IMR-90 (cell line): ENCODE measurements around the gene PTPRU. TPM values are rescaled to one million over a fixed set of nuclear protein-coding genes. Genes with fewer than 3 reads are reported as not detected.

Experiments
- ATAC-seq: fragments of 200-7000 bp; cut with Tn5 transposase; 2 replicates; pipeline ENCODE4 v1.9.1; 2020; ENCODE audit warnings: low read depth, mild to moderate bottlenecking, moderate library complexity
- BruUV-seq: library from RNA; stranded (reverse); fragments of 400-500 nt; replicated peaks from 2 replicates; lab custom pipeline; 2021; lab: Mats Ljungman, UMichigan
- CTCF ChIA-PET: fragments of 300-600 bp; formaldehyde crosslinking; extraction: SDS; loops from one replicate; lab custom pipeline; 2021; ENCODE audit warnings: antibody characterized with exemption; lab: Yijun Ruan, JAX
- POLR2A ChIA-PET: fragments of 300-600 bp; sonication (Branson Sonifier 250); formaldehyde crosslinking; loops from one replicate; lab custom pipeline; 2022; ENCODE audit warnings: antibody characterized with exemption; ENCODE audit not compliant: unreplicated experiment; lab: Charles Lee
- DNase-seq: peaks from one replicate; pipeline ENCODE4 v3.0.0; 2013
- H2AFZ ChIP-seq: replicated peaks from 2 replicates; pipeline ENCODE3; 2013; ENCODE audit warnings: low read length, mild to moderate bottlenecking; ENCODE audit not compliant: poor library complexity
- H2AK5ac ChIP-seq: 2 replicates; pipeline ENCODE4 v1.6.1; 2013; ENCODE audit warnings: low read depth, low read length, inconsistent platforms
- H2AK9ac ChIP-seq: replicated peaks from 2 replicates; pipeline ENCODE3; 2013; ENCODE audit warnings: mild to moderate bottlenecking, low read depth, low read length, moderate library complexity; ENCODE audit not compliant: poor library complexity
- H2BK120ac ChIP-seq: 2 replicates; pipeline ENCODE4 v1.6.1; 2013; ENCODE audit warnings: low read depth, low read length, inconsistent platforms
- H2BK15ac ChIP-seq: 3 replicates; pipeline ENCODE4 v1.6.1; 2013; ENCODE audit warnings: low read depth, low read length, inconsistent platforms
- H2BK20ac ChIP-seq: 2 replicates; pipeline ENCODE4 v1.6.1; 2013; ENCODE audit warnings: low read depth, mild to moderate bottlenecking, inconsistent platforms, low read length, moderate library complexity
- H2BK5ac ChIP-seq: 2 replicates; pipeline ENCODE4 v1.6.1; 2013; ENCODE audit warnings: mild to moderate bottlenecking, low read depth, low read length, inconsistent platforms; ENCODE audit not compliant: poor library complexity, severe bottlenecking
- H3K14ac ChIP-seq: replicated peaks from 2 replicates; pipeline ENCODE4 v1.6.1; 2013; ENCODE audit warnings: low read depth, low read length, inconsistent platforms
- H3K18ac ChIP-seq: 2 replicates; pipeline ENCODE4 v1.6.1; 2013; ENCODE audit warnings: low read depth, low read length, control low read depth
- H3K23ac ChIP-seq: 2 replicates; pipeline ENCODE4 v1.6.1; 2013; ENCODE audit warnings: low read depth, low read length, inconsistent platforms
- H3K27ac ChIP-seq: 2 replicates; pipeline ENCODE4 v1.5.1; 2013; ENCODE audit warnings: mild to moderate bottlenecking, control low read depth, low read length; ENCODE audit not compliant: insufficient read depth
- H3K27me3 ChIP-seq: 2 replicates; pipeline ENCODE4 v1.6.1; 2013; ENCODE audit warnings: low read length; ENCODE audit not compliant: control insufficient read depth, insufficient read depth
- H3K36me3 ChIP-seq: 2 replicates; pipeline ENCODE4 v1.6.1; 2013; ENCODE audit warnings: low read length, mixed read lengths; ENCODE audit not compliant: control insufficient read depth, insufficient read depth
- H3K4ac ChIP-seq: 2 replicates; pipeline ENCODE4 v1.6.1; 2013; ENCODE audit warnings: low read depth, low read length, inconsistent platforms
- H3K4me1 ChIP-seq: 2 replicates; pipeline ENCODE4 v1.6.1; 2013; ENCODE audit warnings: low read length, mixed read lengths; ENCODE audit not compliant: control insufficient read depth, insufficient read depth
- H3K4me2 ChIP-seq: 2 replicates; pipeline ENCODE4 v1.6.1; 2013; ENCODE audit warnings: low read depth, mild to moderate bottlenecking, control low read depth, low read length, moderate library complexity
- H3K4me3 ChIP-seq: 2 replicates; pipeline ENCODE4 v1.5.1; 2013; ENCODE audit warnings: low read depth, mild to moderate bottlenecking, control low read depth, low read length, moderate library complexity; ENCODE audit not compliant: insufficient read depth
- H3K56ac ChIP-seq: 2 replicates; pipeline ENCODE4 v1.6.1; 2013; ENCODE audit warnings: low read length, inconsistent platforms; ENCODE audit not compliant: insufficient read depth; ENCODE audit errors: extremely low read depth
- H3K79me1 ChIP-seq, 2 experiments: 2 replicates each; pipeline ENCODE4 v1.6.1; 2013; ENCODE audit warnings: low read length in 2 of 2, inconsistent platforms in 1 of 2, low read depth in 1 of 2
- H3K9ac ChIP-seq: 2 replicates; pipeline ENCODE4 v1.6.1; 2013; ENCODE audit warnings: low read depth, low read length, control low read depth
- H3K9me1 ChIP-seq: 2 replicates; pipeline ENCODE4 v1.6.1; 2013; ENCODE audit warnings: low read length, inconsistent platforms; ENCODE audit not compliant: insufficient read depth
- H3K9me3 ChIP-seq: 2 replicates; pipeline ENCODE4 v1.6.1; 2013; ENCODE audit warnings: low read length; ENCODE audit not compliant: control insufficient read depth, insufficient read depth
- H4K20me1 ChIP-seq: 2 replicates; pipeline ENCODE4 v1.6.1; 2013; ENCODE audit warnings: low read length, inconsistent platforms; ENCODE audit not compliant: insufficient read depth
- H4K5ac ChIP-seq: 2 replicates; pipeline ENCODE4 v1.6.1; 2013; ENCODE audit warnings: mild to moderate bottlenecking, low read depth, low read length, control low read depth
- H4K8ac ChIP-seq, 2 experiments: 2 replicates each; pipeline ENCODE4 v1.6.1; 2013; ENCODE audit warnings: low read depth in 2 of 2, low read length in 2 of 2, control low read depth in 1 of 2, inconsistent platforms in 1 of 2
- H4K91ac ChIP-seq: 2 replicates; pipeline ENCODE4 v1.6.1; 2013; ENCODE audit warnings: low read depth, low read length, inconsistent platforms; ENCODE audit not compliant: insufficient read depth
- CEBPB ChIP-seq: IDR thresholded peaks from 2 replicates; pipeline ENCODE4 v1.6.1; 2012; ENCODE audit warnings: low read depth, low read length, improper control_type of control experiment
- MAZ ChIP-seq: IDR thresholded peaks from 2 replicates; pipeline ENCODE4 v1.6.1; 2012; ENCODE audit warnings: low read depth, mild to moderate bottlenecking, low read length, improper control_type of control experiment, moderate library complexity, borderline replicate concordance
- MXI1 ChIP-seq: IDR thresholded peaks from 2 replicates; pipeline ENCODE4 v1.6.1; 2012; ENCODE audit warnings: low read depth, mild to moderate bottlenecking, low read length, moderate library complexity, borderline replicate concordance
- WGBS, 2 experiments: methylation state at CpG; one replicate each; pipeline versions ENCODE4 v1.1.5 to v1.1.7; 2013; ENCODE audit warnings: missing lambda C conversion rate in 2 of 2; ENCODE audit not compliant: insufficient read length in 1 of 2; ENCODE audit errors: extremely low coverage in 2 of 2; 5-methylcytosine and 5-hydroxymethylcytosine counted together
- dilution Hi-C: fragments of 300-500 bp; cut with HindIII; formaldehyde crosslinking; loops from one replicate; pipeline ENCODE4 v1.14.3; 2018; ENCODE audit warnings: low sequenced_read_pairs; ENCODE audit not compliant: unreplicated experiment
- in situ Hi-C: fragments of 300-500 bp; cut with MboI; formaldehyde crosslinking; loops from 3 replicates; pipeline ENCODE4 v1.14.3; 2019; ENCODE audit warnings: low sequenced_read_pairs, inconsistent platforms, mixed read lengths
- intact Hi-C: fragments of 100-400 bp; cut with micrococcal nuclease; formaldehyde crosslinking; loops from 2 replicates; pipeline ENCODE4 v1.10.0; 2022
- polyA plus RNA-seq, 3 experiments: library from polyadenylated mRNA; depleted of rRNA; stranded (reverse); fragments of >200 nt; gene quantifications; 2 replicates each; pipeline ENCODE4 v1.2.3, GENCODE V29; 2012; ENCODE audit warnings: low replicate concordance in 1 of 3
- total RNA-seq: library from RNA; depleted of rRNA; stranded (reverse); fragments of >200 nt; gene quantifications from 2 replicates; pipeline ENCODE4 v1.2.3, GENCODE V29; 2012

The PTPRU gene
- total and polyA plus RNA-seq, 2 of the 4 experiments (the other 2 are of a cell fraction): 7.0 to 10.7 TPM

DNA sequence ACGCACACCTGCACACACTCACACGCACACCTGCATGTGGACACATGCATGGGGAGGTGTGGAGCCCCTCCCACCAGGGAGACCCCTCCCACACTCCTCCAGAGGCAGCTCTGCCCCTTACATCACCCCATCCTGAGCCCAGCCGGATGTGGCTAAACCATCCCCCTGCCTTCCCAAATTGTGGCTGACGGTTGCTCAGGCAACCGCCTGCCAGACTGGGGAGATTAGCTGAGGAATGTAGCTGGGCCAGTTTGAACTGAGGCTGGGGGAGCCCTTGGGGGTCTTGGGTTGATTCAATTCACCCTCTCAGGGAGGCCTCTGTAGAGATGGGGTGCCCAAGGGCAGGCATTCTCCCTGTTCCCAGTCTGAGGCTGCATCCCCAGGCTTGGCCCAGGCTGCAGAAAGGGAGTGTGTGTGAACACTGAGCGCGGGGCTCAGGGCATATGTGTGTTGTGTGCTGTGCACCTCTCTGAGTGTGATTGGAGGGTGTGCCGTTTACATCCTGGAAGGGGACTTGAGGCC is 12.9 kb downstream of the PTPRU start:
- 0 out of 3 replicates have a peak overlapping the region, but pooled peaks have one; percentile 52 for H2BK15ac ChIP-seq
- no peaks in the 10 kb centered on the region for H3K9me3 ChIP-seq
- peak overlapping the region; percentile 42 for H3K4ac ChIP-seq
- no peak overlapping the region for H3K23ac ChIP-seq
- H2BK120ac ChIP-seq: peak overlapping the region; percentile 30
- H3K14ac ChIP-seq: no peak overlapping the region
- dilution Hi-C loops (no loop called here), intact Hi-C loops (loop anchor here (5.0 kb wide), 2 partner anchors 93 to 148 kb away; no protein-coding TSS in a partner anchor), in situ Hi-C loops (loop anchor here (10.0 kb wide), 5 partner anchors 136 to 1136 kb away; no protein-coding TSS in a partner anchor)
- H3K4me3 ChIP-seq: no peak overlapping the region
- no peaks in the 10 kb centered on the region for H4K20me1 ChIP-seq
- peak overlapping the region; percentile 22 to 29; a peak in 1 of 4 replicates for H4K8ac ChIP-seq
- 0 out of 2 replicates have a peak, but pooled peaks have one; percentile 10 for TF ChIP-seq CEBPB
- no peak for TF ChIP-seq MAZ
- no peak for TF ChIP-seq MXI1
- no peak overlapping the region for H3K56ac ChIP-seq
- BruUV-seq: no TSS peak
- peak overlapping the region; percentile 42; the same call in 1 of the 2 replicates for H2BK20ac ChIP-seq
- H3K79me1 ChIP-seq: peaks cover 0 to 11% of the 10 kb centered on the region in 2 experiments; a peak in 1 of 4 replicates
- no peak overlapping the region for H3K4me2 ChIP-seq
- no peaks in the 10 kb centered on the region for H3K27me3 ChIP-seq
- ChIA-PET POLR2A (no interaction called here), CTCF (no interaction called here)
- peak overlapping the region; percentile 44 for H2AK9ac ChIP-seq
- ATAC-seq (peak; percentile 61), DNase-seq (peak; percentile 40)
- no peak overlapping the region for H2AFZ ChIP-seq
- H3K4me1 ChIP-seq: peaks cover 5% of the 10 kb centered on the region
- no peaks in the 10 kb centered on the region for H3K36me3 ChIP-seq
- no peak overlapping the region for H3K9ac ChIP-seq
- H4K5ac ChIP-seq: no peak overlapping the region
- peak overlapping the region; percentile 78; the same call in 1 of the 2 replicates for H4K91ac ChIP-seq
- H3K27ac ChIP-seq: no peak overlapping the region
- peaks cover 12% of the 10 kb centered on the region for H3K9me1 ChIP-seq
- no CpG with 5 or more reads among the region's 8 CpGs for WGBS, 2 experiments
- peak overlapping the region; percentile 49; the same call in 1 of the 2 replicates for H2AK5ac ChIP-seq
- no peak overlapping the region for H2BK5ac ChIP-seq
- H3K18ac ChIP-seq: peak overlapping the region; percentile 24; the same call in 1 of the 2 replicates
